A549 treated with dexamethasone at 1 μM for 4 hours (cell line): ENCODE results near the gene RAB5IF. TPM values are rescaled to one million over a fixed set of nuclear protein-coding genes. Genes with fewer than 3 reads are reported as not detected.

Experiments used
- total RNA-seq: library from RNA; stranded (reverse); fragments of 200-300 nt; extraction: Qiagen RNA extraction; gene quantifications from 5 replicates; pipeline ENCODE4 v1.2.3, GENCODE V29; 2022

The RAB5IF gene
- total RNA-seq: 194 to 255 TPM (median 228 TPM) in 5 replicates

GRCh38 chr20:36605399-36606157 is at the start of gene RAB5IF:
TSS of gene RAB5IF (plus strand) at chr20:36605779. CDS start at chr20:36605952, 173 bp downstream.

GRCh38 chr20:36573103-36573797 is 32.3 kb upstream of the RAB5IF start, which contains the start of gene TGIF2:
TSS of gene TGIF2 (plus strand) at chr20:36573597. CDS start at chr20:36578775, 5,178 bp downstream.

GRCh38 chr20:36645998-36646397 is 40.4 kb downstream of the RAB5IF start, which contains the start of gene SLA2:
TSS of gene SLA2 (minus strand) at chr20:36646196. CDS start at chr20:36641335, 4,861 bp downstream.

Other genes starting within 250 kb of the RAB5IF start
- gene MYL9, start 64.3 kb upstream of the RAB5IF start, total RNA-seq: 15.0 to 26.4 TPM (median 21.3 TPM) in 5 replicates
- 3.3 to 4.9 TPM (median 4.2 TPM) in 5 replicates for gene TGIF2, start 32.2 kb upstream of the RAB5IF start, total RNA-seq
- 0.08 to 0.12 TPM (median 0.12 TPM) in 5 replicates for gene SLA2, start 40.4 kb downstream of the RAB5IF start, total RNA-seq
- 19.9 to 24.7 TPM (median 24.2 TPM) in 5 replicates for gene NDRG3, start 140.3 kb downstream of the RAB5IF start, total RNA-seq
- gene DSN1, start 168.0 kb downstream of the RAB5IF start, total RNA-seq: 21.5 to 26.0 TPM (median 24.1 TPM) in 5 replicates